Skin epidermis (tissue), 12 donors: ENCODE data around the gene RPL4.
"Not testable (repeated sequence)": the region's sequence is repeated elsewhere in the genome, so short reads cannot be mapped to it uniquely, and the experiment has no call there.

Source experiments
- H3K27ac ChIP-seq, 21 experiments: fragments of 200-600 bp; sonication (generic) in 11 of 21; one replicate each; pipeline ENCODE4 v1.5.0; 2020; ENCODE audit warnings: mild to moderate bottlenecking in 3 of 21, inconsistent platforms in 2 of 21, moderate library complexity in 2 of 21
- H3K4me3 ChIP-seq, 7 experiments: fragments of 200-600 bp; sonication (generic) in 2 of 7; one replicate each; pipeline ENCODE4 v1.5.0; 2020; ENCODE audit warnings: inconsistent platforms in 2 of 7, mild to moderate bottlenecking in 2 of 7, moderate library complexity in 1 of 7

Gene RPL4

DNA sequence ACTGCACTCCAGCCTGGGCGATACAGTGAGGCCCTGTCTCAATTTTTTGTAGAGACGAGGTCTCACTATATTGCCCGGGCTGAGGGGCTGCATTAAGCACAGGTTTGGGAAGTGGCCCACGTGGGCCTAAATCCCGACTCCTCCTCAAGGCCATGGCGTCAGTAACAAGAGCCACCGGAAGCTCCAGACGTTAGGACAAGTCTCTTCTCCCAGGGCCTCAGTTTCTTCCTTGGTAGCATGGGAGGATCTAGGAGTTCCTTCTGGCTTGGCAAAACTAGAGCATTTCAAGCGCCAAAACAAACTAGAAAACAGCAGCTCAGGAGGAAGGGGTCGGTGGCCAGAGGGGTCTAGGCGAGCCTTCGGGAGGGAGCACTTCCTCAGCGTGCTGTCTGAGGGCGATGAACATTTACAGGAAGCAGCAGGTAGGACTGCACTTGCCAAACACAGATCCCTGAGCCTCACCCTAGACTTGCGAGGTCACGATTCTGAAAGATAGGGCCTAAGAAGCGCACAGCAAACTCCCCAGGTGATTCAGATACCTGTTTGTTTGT, 7.6 kb downstream of the RPL4 start:
- Histone ChIP-seq H3K4me3 (peak overlapping the region; percentile 56 to 83 (median 74)), H3K27ac (peak overlapping the region; percentile 64 to 96 (median 89))

- no peak overlapping the region for H3K27ac ChIP-seq
- H3K4me3 ChIP-seq, result no peak overlapping the region
Measured at GRCh38 chr15:66494262-66494661, 10.4 kb downstream of the RPL4 start.

GRCh38 chr15:66491846-66492245, 12.8 kb downstream of the RPL4 start:
- H3K27ac ChIP-seq, result peak overlapping the region in 1 of 21 experiments; percentile 1
- no peak overlapping the region for H3K4me3 ChIP-seq

DNA sequence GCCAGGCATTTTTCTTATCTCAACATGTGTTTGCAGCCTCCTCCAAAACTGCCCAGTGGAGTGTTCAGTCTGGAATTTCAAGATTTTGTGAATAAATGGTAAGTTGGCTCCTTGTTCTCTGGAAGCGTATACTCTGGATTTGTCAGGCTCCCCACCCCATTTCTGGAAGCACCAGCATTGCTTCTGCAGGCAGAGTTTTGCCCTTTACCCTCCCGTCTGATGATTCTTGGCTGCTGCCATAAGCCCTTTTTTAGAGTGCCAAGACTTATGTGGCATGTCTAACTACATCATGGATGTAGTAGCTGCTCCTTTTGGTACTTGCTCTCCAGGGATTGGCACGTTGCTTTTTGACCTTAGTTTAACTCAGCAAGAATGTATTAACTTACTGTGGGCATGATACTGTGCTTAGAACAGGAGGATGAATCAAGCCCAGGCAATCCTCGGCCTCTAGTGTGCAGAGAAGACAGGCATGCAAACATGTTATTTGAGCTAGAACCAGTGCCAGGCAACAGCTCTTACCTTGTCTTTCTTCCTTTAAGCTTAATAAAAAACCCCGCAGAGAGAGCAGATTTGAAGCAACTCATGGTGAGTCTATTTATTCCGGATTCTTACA, 15.4 kb downstream of the RPL4 start:
- Histone ChIP-seq H3K27ac (no peak overlapping the region), H3K4me3 (no peak overlapping the region)

DNA sequence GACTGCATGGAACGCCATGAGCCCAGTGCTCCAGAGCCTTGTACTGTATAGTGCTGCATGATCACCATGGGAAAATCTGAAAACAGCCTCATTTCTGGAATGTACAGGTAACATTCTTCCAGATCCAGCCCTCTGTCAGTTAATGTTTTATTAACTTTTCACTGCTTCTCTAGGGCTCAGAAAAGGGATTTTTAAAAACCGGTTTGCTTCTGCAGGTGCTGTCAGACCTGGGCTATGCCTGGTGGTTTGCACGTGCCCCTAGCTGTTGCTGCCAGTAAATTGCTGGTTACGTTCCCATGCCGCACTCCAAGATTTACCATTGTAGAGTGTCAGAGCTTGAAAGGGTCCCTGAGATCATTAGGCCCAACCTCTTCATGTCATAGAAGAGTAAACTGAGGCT, 16.1 kb downstream of the RPL4 start:
- Histone ChIP-seq H3K27ac (no peak overlapping the region), H3K4me3 (no peak overlapping the region)

- H3K27ac ChIP-seq, result no peak overlapping the region
- no peak overlapping the region for H3K4me3 ChIP-seq
Measured at GRCh38 chr15:66486887-66487286, 17.8 kb downstream of the RPL4 start.

- no peak overlapping the region for H3K27ac ChIP-seq
Measured at GRCh38 chr15:66484539-66485112, 20.0 kb downstream of the RPL4 start.

GRCh38 chr15:66483131-66483566, 21.5 kb downstream of the RPL4 start:
- no peak overlapping the region for H3K27ac ChIP-seq
- H3K4me3 ChIP-seq, result no peak overlapping the region

More at GRCh38 chr15:66484539-66485112, 20.0 kb downstream of the RPL4 start:
- H3K4me3 ChIP-seq, result no peak overlapping the region

DNA sequence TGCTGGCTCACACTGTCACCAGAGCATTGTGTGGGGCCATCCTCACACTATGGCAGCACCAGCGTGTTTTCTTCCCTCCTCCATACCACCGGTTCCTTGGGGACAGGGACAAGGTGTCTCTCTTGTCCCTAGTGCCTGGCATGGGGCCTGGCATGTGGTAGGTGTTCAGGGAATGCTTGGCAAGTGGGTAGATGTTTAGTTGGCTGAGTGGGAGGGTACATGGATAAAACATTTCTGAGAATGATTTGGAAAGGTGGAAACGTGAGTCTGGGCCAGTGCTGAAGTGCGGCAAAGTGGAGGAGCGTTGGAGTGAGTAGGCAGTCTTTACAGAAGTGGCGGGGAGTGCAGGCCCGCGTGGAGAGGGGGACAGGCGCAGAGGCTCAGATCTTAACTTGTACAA, 22.1 kb downstream of the RPL4 start:
- Histone ChIP-seq H3K27ac (no peak overlapping the region), H3K4me3 (no peak overlapping the region)

DNA sequence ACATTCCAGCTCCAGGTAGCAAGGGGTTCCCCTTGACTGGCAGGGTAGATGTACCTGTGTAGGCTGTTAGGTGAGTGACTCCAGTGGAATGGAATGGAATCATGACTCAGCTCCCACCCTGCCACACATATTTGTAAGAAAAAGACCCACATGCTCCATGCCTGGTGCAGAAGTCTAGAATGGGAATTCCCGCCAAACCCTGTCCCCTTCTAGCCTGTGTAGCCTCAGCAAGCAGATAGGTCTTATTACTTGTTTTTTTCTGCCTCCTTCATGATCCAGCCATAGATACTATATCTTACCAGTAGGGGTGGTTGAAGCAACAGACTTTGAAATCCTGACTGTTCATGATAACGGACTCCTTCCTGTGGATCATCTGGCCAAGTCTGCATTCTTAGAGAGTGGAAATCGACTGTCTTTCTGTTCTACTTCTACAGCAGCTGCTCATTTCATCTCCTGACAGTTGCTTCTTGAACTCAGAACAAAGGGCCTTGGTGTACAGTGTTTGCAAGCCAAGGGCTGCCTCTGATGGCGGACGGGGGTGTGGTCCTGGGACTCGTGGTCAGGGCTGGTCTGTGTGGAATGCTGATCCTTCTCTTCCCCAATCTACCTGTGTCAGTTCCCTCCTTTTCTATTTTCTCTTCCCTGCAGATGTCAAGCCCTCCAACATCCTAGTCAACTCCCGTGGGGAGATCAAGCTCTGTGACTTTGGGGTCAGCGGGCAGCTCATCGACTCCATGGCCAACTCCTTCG, 23.4 kb downstream of the RPL4 start:
- Histone ChIP-seq H3K4me3 (no peak overlapping the region), H3K27ac (no peak overlapping the region)

- Histone ChIP-seq H3K27ac (no peak overlapping the region), H3K4me3 (no peak overlapping the region)
Measured at GRCh38 chr15:66480267-66480666, 24.4 kb downstream of the RPL4 start.

DNA sequence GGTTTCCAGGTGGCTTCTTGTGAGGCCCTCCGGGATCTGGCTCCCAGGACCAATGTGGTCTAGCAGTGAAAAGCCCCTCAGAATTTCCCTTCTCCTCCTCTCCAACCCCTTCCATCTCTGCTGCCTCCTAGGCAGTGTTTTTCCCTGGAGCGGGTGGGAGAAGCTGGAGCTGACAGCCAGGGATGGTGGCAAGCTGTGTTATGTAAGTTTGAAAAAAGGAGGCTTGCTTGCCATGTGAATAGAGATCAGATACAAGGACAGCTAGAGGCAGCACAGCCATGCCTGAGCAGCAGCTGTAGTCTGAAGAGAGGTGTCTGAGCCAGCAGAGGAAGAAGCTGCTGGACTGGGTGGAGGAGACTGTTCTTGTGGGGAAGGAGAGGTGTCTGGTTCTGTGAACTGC, 27.6 kb downstream of the RPL4 start:
- Histone ChIP-seq H3K27ac (no peak overlapping the region), H3K4me3 (no peak overlapping the region)

- Histone ChIP-seq H3K27ac (no peak overlapping the region), H3K4me3 (no peak overlapping the region)
Measured at GRCh38 chr15:66476535-66476934, 28.1 kb downstream of the RPL4 start.

DNA sequence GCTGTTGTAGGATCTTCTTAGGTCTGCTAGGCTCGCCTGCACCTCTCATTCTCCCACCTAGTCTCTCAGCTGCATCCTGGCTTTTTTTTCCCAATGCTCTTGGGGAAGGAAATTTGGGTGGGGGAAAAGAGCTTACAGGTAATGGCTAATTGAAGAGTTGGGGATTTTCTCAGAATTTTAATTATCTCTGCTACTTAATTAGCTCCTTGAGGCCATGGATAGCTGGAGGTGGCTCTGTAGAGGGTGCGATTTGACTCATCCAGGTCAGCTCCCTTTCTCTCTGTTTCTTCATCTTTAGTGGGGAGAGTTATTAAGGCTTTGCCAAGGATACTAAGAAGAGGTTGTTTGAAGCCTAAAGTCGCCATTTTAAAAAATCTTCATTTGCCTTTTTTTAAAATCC, 29.7 kb downstream of the RPL4 start:
- Histone ChIP-seq H3K4me3 (no peak overlapping the region), H3K27ac (no peak overlapping the region)

GRCh38 chr15:66474135-66474534, 30.5 kb downstream of the RPL4 start:
- Histone ChIP-seq H3K4me3 (no peak overlapping the region), H3K27ac (peak overlapping the region in 1 of 21 experiments; percentile 3)

GRCh38 chr15:66472176-66472999, 32.3 kb downstream of the RPL4 start:
- Histone ChIP-seq H3K27ac (peak overlapping the region in 14 of 21 experiments; percentile 10 to 72 (median 44)), H3K4me3 (no peak overlapping the region)

DNA sequence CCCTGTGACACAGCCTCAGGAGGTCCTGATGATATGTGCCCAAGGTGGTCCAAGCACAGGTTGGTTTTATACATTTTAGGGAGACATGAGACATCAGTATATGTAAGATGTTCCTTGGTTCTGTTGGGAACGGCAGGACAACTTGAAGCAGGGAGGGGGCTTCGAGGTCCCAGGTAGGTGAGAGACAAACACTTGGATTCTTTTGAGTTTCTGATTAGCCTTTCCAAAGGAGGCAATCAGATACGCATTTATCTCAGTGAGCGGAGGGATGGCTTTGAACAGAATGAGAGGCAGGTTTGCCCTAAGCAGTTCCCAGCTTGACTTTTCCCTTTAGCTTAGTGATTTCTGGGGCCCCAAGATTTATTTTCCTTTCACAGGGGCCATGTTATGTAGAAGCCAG, 33.8 kb downstream of the RPL4 start:
- H3K27ac ChIP-seq, result peak overlapping the region in 2 of 21 experiments; percentile 52 to 72
- not testable (repeated sequence) for H3K4me3 ChIP-seq

GRCh38 chr15:66467162-66468040, 37.3 kb downstream of the RPL4 start:
- not testable (repeated sequence) for H3K27ac ChIP-seq, H3K4me3 ChIP-seq

DNA sequence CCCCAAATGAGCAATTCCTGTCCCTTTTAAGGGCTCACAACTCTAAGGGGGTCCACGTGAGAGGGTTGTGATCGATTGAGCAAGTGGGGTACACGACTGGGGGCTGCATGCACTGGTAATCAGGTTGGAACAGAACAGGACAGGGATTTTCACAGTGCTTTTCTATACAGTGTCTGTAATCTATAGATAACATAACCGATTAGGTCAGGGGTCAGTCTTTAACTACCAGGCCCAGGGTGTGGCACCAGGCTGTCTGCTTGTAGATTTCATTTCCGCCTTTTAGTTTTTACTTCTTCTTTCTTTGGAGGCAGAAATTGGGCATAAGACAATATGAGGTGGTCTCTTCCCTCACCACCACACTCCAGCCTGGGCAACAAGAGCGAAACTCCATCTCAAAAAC, 39.4 kb downstream of the RPL4 start:
- H3K4me3 ChIP-seq, H3K27ac ChIP-seq: not testable (repeated sequence)
